Ascending aorta (tissue), 2 donors: ENCODE results near the gene NCOA7. TPM values are rescaled to one million over a fixed set of nuclear protein-coding genes. Genes with fewer than 3 reads are reported as not detected.

Experiments used
- DNase-seq, 2 donors: peaks; one replicate each; pipeline ENCODE4 v3.0.0-alpha.2; 2019; ENCODE audit warnings: low spot score in 2 of 2
- H3K27ac ChIP-seq, 2 donors: fragments of 200-600 bp; sonication (generic); one replicate each; pipeline ENCODE4 v1.5.1; 2016 to 2017; ENCODE audit warnings: mild to moderate bottlenecking in 1 of 2
- H3K27me3 ChIP-seq: fragments of 200-600 bp; sonication (generic); one replicate; pipeline ENCODE4 v1.5.1; 2017
- H3K36me3 ChIP-seq, 2 donors: fragments of 200-600 bp; sonication (generic); one replicate each; pipeline ENCODE4 v1.5.1; 2016
- H3K4me1 ChIP-seq, 2 donors: fragments of 200-600 bp; sonication (generic); one replicate each; pipeline ENCODE4 v1.5.1; 2016 to 2017; ENCODE audit warnings: mild to moderate bottlenecking in 1 of 2
- H3K4me3 ChIP-seq, 2 donors: fragments of 200-600 bp; sonication (generic); one replicate each; pipeline ENCODE4 v1.5.1; 2016 to 2017; ENCODE audit warnings: mild to moderate bottlenecking in 1 of 2
- H3K9me3 ChIP-seq, 2 donors: fragments of 200-600 bp; sonication (generic); one replicate each; pipeline ENCODE4 v1.5.1; 2016
- intact Hi-C: fragments of 100-400 bp; cut with DNase I; formaldehyde crosslinking; loops from one replicate; pipeline ENCODE4 v1.15.1; 2023
- total RNA-seq: library from RNA; depleted of rRNA; stranded (reverse); fragments of >200 nt; gene quantifications from one replicate; pipeline ENCODE4 v1.1.0, GENCODE V29; 2016
- TF ChIP-seq, protein P1 (sequence below), 3 experiments: fragments of 200-600 bp in 2 of 3; fragments of 450-650 bp in 1 of 3; sonication (generic) in 2 of 3; IDR thresholded peaks; one replicate each; pipeline ENCODE4 v1.5.1; 2016 to 2019; ENCODE audit warnings: antibody characterized with exemption in 3 of 3, mild to moderate bottlenecking in 1 of 3, moderate library complexity in 1 of 3

The NCOA7 gene
- total RNA-seq, 1 donor from 2014 or later = 37.4 TPM

GRCh38 chr6:125859727-125860126, 69.0 kb downstream of the NCOA7 start:
- DNase-seq = no peak
- TF ChIP-seq, protein P1, sequence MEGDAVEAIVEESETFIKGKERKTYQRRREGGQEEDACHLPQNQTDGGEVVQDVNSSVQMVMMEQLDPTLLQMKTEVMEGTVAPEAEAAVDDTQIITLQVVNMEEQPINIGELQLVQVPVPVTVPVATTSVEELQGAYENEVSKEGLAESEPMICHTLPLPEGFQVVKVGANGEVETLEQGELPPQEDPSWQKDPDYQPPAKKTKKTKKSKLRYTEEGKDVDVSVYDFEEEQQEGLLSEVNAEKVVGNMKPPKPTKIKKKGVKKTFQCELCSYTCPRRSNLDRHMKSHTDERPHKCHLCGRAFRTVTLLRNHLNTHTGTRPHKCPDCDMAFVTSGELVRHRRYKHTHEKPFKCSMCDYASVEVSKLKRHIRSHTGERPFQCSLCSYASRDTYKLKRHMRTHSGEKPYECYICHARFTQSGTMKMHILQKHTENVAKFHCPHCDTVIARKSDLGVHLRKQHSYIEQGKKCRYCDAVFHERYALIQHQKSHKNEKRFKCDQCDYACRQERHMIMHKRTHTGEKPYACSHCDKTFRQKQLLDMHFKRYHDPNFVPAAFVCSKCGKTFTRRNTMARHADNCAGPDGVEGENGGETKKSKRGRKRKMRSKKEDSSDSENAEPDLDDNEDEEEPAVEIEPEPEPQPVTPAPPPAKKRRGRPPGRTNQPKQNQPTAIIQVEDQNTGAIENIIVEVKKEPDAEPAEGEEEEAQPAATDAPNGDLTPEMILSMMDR (IDR thresholded peaks at IDR 0.05) = no peak

DNA sequence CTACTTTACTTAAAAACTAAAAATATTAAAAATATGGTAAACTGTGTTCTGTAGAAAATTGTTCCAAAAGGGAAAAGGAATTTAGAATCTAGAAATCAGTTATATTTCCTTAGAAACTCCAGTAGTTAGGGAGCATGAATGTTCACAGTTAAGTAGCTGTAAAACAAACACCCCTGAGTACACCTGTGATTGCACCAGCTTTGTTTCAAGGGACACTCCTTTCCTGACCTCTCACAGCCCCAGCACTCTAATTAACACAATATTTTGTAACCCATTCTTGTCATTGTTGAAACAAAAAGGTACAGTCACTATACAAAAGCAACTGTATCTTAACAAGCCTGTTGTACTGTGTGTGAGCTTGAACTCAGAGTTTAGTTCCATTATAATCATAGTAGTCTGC, 72.3 kb downstream of the NCOA7 start:
- TF ChIP-seq, protein P1 (IDR thresholded peaks at IDR 0.05) = no peak

More at GRCh38 chr6:125859727-125860126, 69.0 kb downstream of the NCOA7 start:
- H3K4me1 ChIP-seq = no peaks in the 10 kb centered on the region
- no peaks in the 10 kb centered on the region for H3K27me3 ChIP-seq
- no peak overlapping the region for H3K27ac ChIP-seq
- intact Hi-C loops = no loop called here
- no peak overlapping the region for H3K4me3 ChIP-seq
- H3K9me3 ChIP-seq = no peaks in the 10 kb centered on the region
- H3K36me3 ChIP-seq = peaks cover 0 to 13% of the 10 kb centered on the region in 2 donors

DNA sequence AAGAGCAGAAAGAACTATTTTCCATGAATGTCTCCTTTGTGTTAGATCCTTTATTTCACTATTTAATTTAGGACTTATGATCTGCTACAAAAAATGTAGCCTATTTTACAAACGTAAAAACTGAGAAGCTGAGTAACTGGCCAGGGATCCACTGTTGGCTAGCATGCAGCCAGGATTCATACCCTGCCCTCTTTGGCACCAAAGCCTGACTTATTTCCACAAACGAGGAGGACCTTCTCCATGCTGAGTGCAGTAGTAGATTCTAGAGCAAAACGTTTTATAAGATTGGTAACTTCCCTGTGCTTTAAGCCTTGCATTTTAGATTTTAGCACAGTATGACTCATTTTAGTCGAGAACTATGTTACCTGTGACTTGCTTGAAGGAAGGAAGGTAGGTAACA, 74.3 kb downstream of the NCOA7 start:
- H3K9me3 ChIP-seq = no peaks in the 10 kb centered on the region
- no peaks in the 10 kb centered on the region for H3K4me1 ChIP-seq
- intact Hi-C loops = no loop called here
- DNase-seq = no peak
- no peak overlapping the region for H3K4me3 ChIP-seq
- no peaks in the 10 kb centered on the region for H3K36me3 ChIP-seq
- H3K27ac ChIP-seq = no peak overlapping the region
- TF ChIP-seq, protein P1 (IDR thresholded peaks at IDR 0.05) = no peak
- H3K27me3 ChIP-seq = no peaks in the 10 kb centered on the region

More for the DNA sequence above, 72.3 kb downstream of the NCOA7 start:
- DNase-seq = no peak
- Histone ChIP-seq H3K36me3 (no peaks in the 10 kb centered on the region), H3K27me3 (no peaks in the 10 kb centered on the region), H3K27ac (no peak overlapping the region), H3K4me1 (no peaks in the 10 kb centered on the region), H3K4me3 (no peak overlapping the region), H3K9me3 (no peaks in the 10 kb centered on the region)
- intact Hi-C loops = no loop called here

DNA sequence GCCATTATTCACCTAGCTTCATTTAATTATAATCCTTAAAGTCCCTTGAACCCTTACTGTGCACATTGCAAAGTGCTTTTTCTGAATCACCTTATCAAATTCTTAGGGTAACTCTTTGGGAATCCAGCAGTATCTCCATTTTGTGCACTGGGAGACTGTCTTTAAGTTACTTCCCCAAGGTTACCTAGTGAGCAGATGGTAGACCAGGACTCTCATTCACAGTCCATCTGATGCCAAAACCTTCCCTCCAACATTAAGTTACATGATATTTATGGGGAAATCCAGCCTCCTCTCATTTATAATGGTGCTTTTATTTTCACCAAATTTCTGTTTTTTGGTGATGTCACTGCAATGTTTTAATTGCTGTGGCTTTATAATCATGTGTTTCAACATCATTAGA, 75.7 kb downstream of the NCOA7 start:
- intact Hi-C loops = no loop called here

GRCh38 chr6:125867483-125867942, 76.8 kb downstream of the NCOA7 start:
- no peak overlapping the region for H3K27ac ChIP-seq
- H3K36me3 ChIP-seq = no peaks in the 10 kb centered on the region
- TF ChIP-seq, protein P1 (IDR thresholded peaks at IDR 0.05) = no peak
- DNase-seq = no peak
- H3K4me3 ChIP-seq = no peak overlapping the region
- intact Hi-C loops = no loop called here
- no peaks in the 10 kb centered on the region for H3K9me3 ChIP-seq
- no peaks in the 10 kb centered on the region for H3K27me3 ChIP-seq
- no peaks in the 10 kb centered on the region for H3K4me1 ChIP-seq

More for the DNA sequence above, 75.7 kb downstream of the NCOA7 start:
- Histone ChIP-seq H3K27me3 (no peaks in the 10 kb centered on the region), H3K4me3 (no peak overlapping the region), H3K9me3 (no peaks in the 10 kb centered on the region), H3K4me1 (no peaks in the 10 kb centered on the region), H3K27ac (no peak overlapping the region), H3K36me3 (no peaks in the 10 kb centered on the region)
- DNase-seq = no peak
- TF ChIP-seq, protein P1 (IDR thresholded peaks at IDR 0.05) = no peak

DNA sequence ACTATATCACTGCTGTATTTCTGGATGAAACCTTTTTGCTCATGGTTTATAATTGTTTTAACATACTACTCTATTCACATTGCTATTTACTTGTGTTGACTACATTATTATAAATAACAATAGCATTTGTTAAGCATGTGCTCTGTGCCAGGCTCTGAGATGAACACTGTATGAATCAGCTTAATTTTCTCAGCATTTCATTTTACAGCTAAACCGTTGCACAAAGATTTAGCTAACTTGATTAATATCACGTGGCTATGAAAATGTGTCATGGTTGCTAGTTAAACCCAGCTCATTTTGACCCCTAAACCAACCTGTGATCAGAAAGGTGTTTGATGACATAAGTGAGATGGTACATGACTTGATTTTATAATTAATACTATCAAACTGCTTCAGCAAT, 77.5 kb downstream of the NCOA7 start:
- TF ChIP-seq, protein P1 (IDR thresholded peaks at IDR 0.05) = no peak
- H3K27me3 ChIP-seq = no peaks in the 10 kb centered on the region
- H3K36me3 ChIP-seq = no peaks in the 10 kb centered on the region
- no peak overlapping the region for H3K27ac ChIP-seq
- no peak overlapping the region for H3K4me3 ChIP-seq
- no peak for DNase-seq
- intact Hi-C loops = no loop called here
- no peaks in the 10 kb centered on the region for H3K9me3 ChIP-seq
- no peaks in the 10 kb centered on the region for H3K4me1 ChIP-seq
